Subcutaneous abdominal adipose tissue (tissue), 5 donors: ENCODE results near the gene SURF1.
"Not testable (repeated sequence)": the region's sequence is repeated elsewhere in the genome, so short reads cannot be mapped to it uniquely, and the experiment has no call there.

Experiments used
- H3K27ac ChIP-seq: one replicate; pipeline ENCODE4 v1.7.0; 2013; ENCODE audit warnings: low read depth, mild to moderate bottlenecking, inconsistent platforms, low read length, moderate library complexity
- H3K27me3 ChIP-seq, 5 donors: one replicate each; pipeline ENCODE4 v1.7.0; 2013; ENCODE audit warnings: low read length in 5 of 5, inconsistent platforms in 1 of 5; ENCODE audit not compliant: control insufficient read depth in 5 of 5, insufficient read depth in 4 of 5
- H3K36me3 ChIP-seq, 5 donors: one replicate each; pipeline ENCODE4 v1.7.0; 2013; ENCODE audit warnings: low read length in 5 of 5; ENCODE audit not compliant: control insufficient read depth in 5 of 5, insufficient read depth in 5 of 5
- H3K4me1 ChIP-seq, 5 donors: one replicate each; pipeline ENCODE4 v1.7.0; 2013; ENCODE audit warnings: low read length in 5 of 5, mild to moderate bottlenecking in 3 of 5, moderate library complexity in 1 of 5; ENCODE audit not compliant: control insufficient read depth in 5 of 5, insufficient read depth in 5 of 5
- H3K4me3 ChIP-seq, 5 donors: one replicate each; pipeline ENCODE4 v1.7.0; 2013; ENCODE audit warnings: low read length in 5 of 5, low read depth in 1 of 5
- H3K9ac ChIP-seq, 5 donors: one replicate each; pipeline ENCODE4 v1.7.0; 2013; ENCODE audit warnings: low read length in 5 of 5, mild to moderate bottlenecking in 4 of 5, moderate library complexity in 3 of 5
- H3K9me3 ChIP-seq, 5 donors: one replicate each; pipeline ENCODE4 v1.7.0; 2013; ENCODE audit warnings: low read length in 5 of 5; ENCODE audit not compliant: control insufficient read depth in 5 of 5
- donor health status: healthy.
- donor health status: healthy.
- donor health status: healthy.
- donor health status: healthy.
- donor health status: healthy.

The SURF1 gene

DNA sequence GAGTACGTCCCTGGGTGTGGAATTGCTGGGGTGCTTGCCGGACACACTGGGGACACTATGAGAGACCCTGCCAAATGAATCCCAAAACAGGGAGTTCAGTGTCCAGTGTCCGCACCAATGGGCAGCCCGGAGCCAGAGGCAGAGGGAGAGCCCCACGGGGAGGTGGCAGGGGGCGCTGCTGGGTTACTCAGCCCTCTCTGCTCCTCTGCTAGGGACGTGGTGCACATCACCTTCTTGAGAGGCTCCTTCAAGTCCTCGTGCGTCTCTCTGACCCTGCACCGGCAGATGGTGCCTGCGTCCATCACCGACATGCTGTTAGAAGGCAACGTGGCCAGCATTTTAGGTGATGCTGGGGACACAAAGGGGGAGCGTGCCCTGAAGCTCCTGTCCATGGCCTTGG lies 40.7 kb upstream of the SURF1 start:
- Histone ChIP-seq H3K27ac (no peak overlapping the region), H3K4me1 (peaks cover 0 to 4% (median 0%) of the 10 kb centered on the region in 5 donors), H3K27me3 (peaks cover 18 to 30% (median 26%) of the 10 kb centered on the region in 5 donors), H3K36me3 (peaks cover 0 to 6% (median 0%) of the 10 kb centered on the region in 5 donors), H3K4me3 (no peak overlapping the region), H3K9me3 (no peaks in the 10 kb centered on the region), H3K9ac (no peak overlapping the region)

DNA sequence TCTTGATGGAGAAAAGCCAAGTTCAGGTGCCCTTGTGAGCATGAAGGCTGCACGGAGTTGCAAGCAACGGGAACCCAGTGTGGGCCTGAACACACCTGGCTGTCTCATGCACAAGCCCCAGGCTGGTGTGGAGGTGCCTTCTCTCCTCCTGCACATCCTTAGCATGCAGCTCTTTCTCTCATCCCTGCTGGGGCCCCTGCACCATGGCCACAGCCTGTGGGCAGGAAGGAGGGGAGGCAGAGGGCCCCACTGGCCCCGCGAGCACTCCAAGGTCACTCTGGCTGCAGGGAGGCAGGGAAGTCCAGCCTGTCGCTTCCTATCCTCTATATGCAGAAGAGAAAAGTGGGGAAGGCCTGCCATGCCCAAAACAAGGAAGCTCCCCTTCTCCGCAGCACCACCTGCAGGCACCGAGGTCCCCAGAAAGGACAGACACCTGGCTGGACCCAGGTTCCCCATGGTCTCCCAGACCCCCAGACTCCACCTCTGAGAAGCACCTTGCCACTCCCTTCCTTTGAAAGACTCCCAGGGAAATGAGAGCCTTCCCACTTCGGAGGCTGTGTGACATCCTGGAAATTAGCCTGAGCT lies 38.5 kb upstream of the SURF1 start:
- Histone ChIP-seq H3K27ac (no peak overlapping the region), H3K4me1 (peaks cover 0 to 4% (median 0%) of the 10 kb centered on the region in 5 donors), H3K4me3 (no peak overlapping the region), H3K9ac (no peak overlapping the region), H3K9me3 (no peaks in the 10 kb centered on the region), H3K36me3 (no peaks in the 10 kb centered on the region), H3K27me3 (peaks cover 23 to 32% (median 26%) of the 10 kb centered on the region in 5 donors)

DNA sequence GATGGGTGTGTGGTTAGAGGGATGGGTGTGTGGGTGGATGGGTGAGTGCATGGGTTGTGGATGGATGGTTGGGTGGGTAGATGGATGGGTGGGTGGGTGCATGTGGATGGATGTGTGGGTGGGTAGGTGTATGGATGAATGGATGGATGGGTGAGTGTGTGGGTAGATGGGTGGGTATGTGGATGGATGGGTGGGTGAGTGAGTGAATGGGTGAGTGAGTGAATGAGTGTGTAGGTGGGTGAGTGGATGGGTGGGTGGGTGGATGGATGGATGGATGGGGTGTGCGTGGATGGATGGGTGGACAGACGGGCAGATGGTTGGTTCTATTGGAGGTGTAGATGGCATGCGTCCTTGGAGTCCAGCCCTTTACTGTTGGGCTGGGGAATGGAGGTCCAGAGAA lies 37.1 kb upstream of the SURF1 start:
- H3K36me3 ChIP-seq, result no peaks in the 10 kb centered on the region
- H3K4me1 ChIP-seq, result peaks cover 0 to 4% (median 0%) of the 10 kb centered on the region in 5 donors
- H3K4me3 ChIP-seq, result no peak overlapping the region
- no peak overlapping the region for H3K9ac ChIP-seq
- no peak overlapping the region for H3K27ac ChIP-seq
- no peaks in the 10 kb centered on the region for H3K9me3 ChIP-seq
- H3K27me3 ChIP-seq, result peaks cover 23 to 34% (median 26%) of the 10 kb centered on the region in 5 donors

DNA sequence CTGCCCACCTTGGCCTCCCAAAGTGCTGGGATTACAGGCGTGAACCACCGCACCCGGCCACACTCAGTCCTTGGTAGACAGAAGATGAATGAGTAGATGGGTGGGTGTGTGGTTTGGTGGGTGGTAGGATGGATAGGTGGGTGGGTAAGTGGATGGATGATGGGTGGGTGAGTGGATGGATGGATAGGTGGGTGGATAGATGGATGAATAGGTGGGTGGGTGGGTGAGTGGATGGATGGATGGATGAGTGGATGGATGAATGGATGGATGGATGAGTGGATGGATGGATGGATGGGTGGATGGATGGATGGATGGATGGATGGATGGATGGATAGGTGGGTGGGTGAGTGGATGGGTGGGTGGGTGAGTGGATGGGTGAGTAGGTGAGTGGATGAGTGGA lies 36.0 kb upstream of the SURF1 start:
- H3K9me3 ChIP-seq, H3K9ac ChIP-seq: not testable (repeated sequence)
- H3K27me3 ChIP-seq, result peaks cover 23 to 30% (median 25%) of the 10 kb centered on the region in 5 donors

DNA sequence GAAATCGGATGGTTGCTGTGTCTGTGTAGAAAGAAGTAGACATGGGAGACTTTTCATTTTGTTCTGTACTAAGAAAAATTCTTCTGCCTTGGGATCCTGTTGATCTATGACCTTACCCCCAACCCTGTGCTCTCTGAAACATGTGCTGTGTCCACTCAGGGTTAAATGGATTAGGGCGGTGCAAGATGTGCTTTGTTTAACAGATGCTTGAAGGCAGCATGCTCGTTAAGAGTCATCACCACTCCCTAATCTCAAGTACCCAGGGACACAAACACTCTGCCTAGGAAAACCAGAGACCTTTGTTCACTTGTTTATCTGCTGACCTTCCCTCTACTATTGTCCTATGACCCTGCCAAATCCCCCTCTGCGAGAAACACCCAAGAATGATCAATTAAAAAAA lies 35.2 kb upstream of the SURF1 start:
- not testable (repeated sequence) for H3K4me1 ChIP-seq, H3K27ac ChIP-seq
- H3K27me3 ChIP-seq, result peaks cover 18 to 25% (median 23%) of the 10 kb centered on the region in 5 donors

More for the DNA sequence above, 36.0 kb upstream of the SURF1 start:
- not testable (repeated sequence) for H3K27ac ChIP-seq, H3K4me1 ChIP-seq, H3K4me3 ChIP-seq, H3K36me3 ChIP-seq

DNA sequence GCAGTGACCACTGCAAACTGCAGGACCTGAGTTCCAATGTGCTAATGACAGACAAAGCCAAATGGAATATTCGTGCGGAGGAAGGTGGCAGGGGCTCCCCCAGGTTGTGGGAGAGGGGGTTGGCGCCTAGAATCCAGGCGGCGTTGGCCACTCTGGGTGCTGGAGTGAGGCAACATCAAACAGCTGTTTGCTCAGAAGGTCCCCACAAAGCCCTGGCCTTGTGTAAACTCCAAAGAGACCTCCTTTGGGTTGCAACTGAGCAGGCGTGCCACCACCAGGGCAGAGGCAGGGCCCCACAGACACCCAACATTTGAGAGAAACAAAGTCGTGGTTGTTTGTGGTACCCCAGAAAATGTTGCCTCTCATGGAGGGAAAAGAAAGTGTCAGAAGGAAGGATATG lies 34.4 kb upstream of the SURF1 start:
- Histone ChIP-seq H3K9ac (no peak overlapping the region), H3K4me3 (no peak overlapping the region), H3K27me3 (peaks cover 18 to 25% (median 23%) of the 10 kb centered on the region in 5 donors), H3K36me3 (no peaks in the 10 kb centered on the region), H3K4me1 (no peaks in the 10 kb centered on the region), H3K9me3 (no peaks in the 10 kb centered on the region), H3K27ac (no peak overlapping the region)

More for the DNA sequence above, 35.2 kb upstream of the SURF1 start:
- H3K9ac ChIP-seq, H3K4me3 ChIP-seq, H3K36me3 ChIP-seq, H3K9me3 ChIP-seq: not testable (repeated sequence)

DNA sequence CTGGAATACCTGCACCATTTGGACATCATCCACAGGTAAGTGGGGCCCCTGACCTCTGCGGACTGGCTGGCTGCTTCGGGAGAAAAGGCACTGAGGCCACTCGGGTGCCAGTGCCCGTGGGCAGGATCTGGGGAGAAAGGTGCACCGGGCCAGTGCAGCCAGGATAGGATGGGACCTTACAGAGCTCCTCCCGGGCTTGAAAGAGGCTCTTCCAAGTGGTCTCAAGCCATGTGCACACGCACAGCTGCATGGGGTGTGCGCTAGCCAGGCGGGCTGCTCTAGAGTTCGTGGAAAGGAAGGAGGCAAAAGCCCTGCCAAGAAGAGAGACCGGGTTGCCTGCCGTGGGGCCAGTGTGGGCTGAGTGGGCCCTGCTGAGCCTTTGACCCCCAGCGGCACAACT lies 33.3 kb upstream of the SURF1 start:
- no peaks in the 10 kb centered on the region for H3K36me3 ChIP-seq
- H3K27ac ChIP-seq, result no peak overlapping the region
- no peaks in the 10 kb centered on the region for H3K4me1 ChIP-seq
- no peaks in the 10 kb centered on the region for H3K9me3 ChIP-seq
- no peak overlapping the region for H3K4me3 ChIP-seq
- H3K27me3 ChIP-seq, result peaks cover 10 to 19% (median 14%) of the 10 kb centered on the region in 5 donors
- no peak overlapping the region for H3K9ac ChIP-seq

DNA sequence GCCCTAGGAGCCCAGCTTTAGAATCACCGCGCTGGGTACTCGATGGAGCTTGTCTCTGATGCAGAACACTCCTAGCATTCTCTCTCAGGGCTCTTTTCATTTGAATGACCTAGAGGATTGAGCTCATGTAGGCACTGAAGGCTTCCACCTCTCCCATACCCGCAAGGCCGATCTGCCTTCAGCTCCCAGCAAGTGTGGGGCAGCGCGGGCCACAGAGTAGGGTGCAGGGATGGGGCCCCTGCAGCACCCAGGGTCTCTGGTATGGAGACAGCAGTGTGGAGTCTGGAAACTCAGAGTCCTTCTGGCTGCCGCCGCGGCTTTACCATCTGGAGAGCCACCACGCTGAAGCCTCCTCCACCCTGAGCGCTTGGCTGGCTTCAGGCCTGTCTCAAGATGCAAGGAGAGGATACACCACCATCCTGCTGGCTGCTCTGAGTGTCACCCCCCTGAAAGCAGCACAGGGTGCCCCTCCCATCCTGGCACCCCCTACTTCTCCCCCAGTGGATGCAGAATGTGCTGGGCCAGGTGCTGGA lies 32.8 kb upstream of the SURF1 start:
- Histone ChIP-seq H3K9me3 (no peaks in the 10 kb centered on the region), H3K27ac (no peak overlapping the region), H3K9ac (no peak overlapping the region), H3K4me1 (no peaks in the 10 kb centered on the region), H3K27me3 (peaks cover 5 to 14% (median 10%) of the 10 kb centered on the region in 5 donors), H3K36me3 (no peaks in the 10 kb centered on the region), H3K4me3 (no peak overlapping the region)

DNA sequence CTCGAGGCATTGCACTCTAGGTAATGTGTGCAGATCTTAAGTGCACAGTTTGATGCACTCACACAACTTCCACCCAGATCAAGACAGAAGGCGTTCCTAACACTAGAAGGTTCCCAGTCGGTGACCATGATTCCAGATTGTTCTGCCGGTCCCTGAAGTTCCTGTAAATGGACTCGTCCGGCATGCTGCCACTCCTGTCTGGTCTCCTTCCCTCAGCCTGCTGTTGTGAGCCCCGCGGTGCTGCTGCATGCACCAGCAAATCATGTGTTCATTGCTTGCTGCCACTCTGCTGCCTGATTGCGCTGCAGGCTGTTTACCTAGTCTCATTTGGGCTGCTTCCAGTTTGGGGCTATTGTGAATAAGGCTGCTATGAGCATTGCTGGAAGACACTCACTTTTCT lies 31.4 kb upstream of the SURF1 start:
- H3K27ac ChIP-seq, result no peak overlapping the region
- H3K9me3 ChIP-seq, result no peaks in the 10 kb centered on the region
- H3K27me3 ChIP-seq, result peaks cover 0 to 7% (median 5%) of the 10 kb centered on the region in 5 donors
- H3K4me1 ChIP-seq, result no peaks in the 10 kb centered on the region
- no peak overlapping the region for H3K9ac ChIP-seq
- H3K36me3 ChIP-seq, result no peaks in the 10 kb centered on the region
- no peak overlapping the region for H3K4me3 ChIP-seq

DNA sequence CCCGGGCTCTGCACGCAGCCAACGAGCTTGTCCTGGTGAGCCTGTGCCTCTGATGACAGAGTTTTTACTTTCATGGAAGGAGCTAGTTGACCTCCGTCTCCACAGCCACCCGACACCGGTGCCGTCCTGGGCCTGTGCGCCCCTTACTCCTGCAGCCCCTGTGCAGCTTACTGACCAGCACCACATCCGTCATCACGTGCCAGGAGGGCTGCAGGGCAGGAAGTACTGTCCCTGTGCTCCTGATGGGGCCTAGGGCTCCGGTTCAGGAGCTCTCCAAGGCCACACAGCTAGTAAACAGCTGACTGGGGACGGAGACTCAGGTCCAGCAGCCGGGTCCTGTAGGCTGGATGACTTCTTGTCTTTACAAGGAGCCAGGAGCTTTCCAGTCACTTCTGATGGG lies 30.1 kb upstream of the SURF1 start:
- no peak overlapping the region for H3K27ac ChIP-seq

More for the DNA sequence above, 30.1 kb upstream of the SURF1 start:
- no peaks in the 10 kb centered on the region for H3K36me3 ChIP-seq
- H3K9ac ChIP-seq, result no peak overlapping the region
- no peaks in the 10 kb centered on the region for H3K4me1 ChIP-seq
- no peaks in the 10 kb centered on the region for H3K9me3 ChIP-seq
- no peak overlapping the region for H3K4me3 ChIP-seq
- H3K27me3 ChIP-seq, result peaks cover 0 to 7% (median 5%) of the 10 kb centered on the region in 5 donors
